ENCODE measurements around the gene TBC1D4.

- TF ChIP-seq CTCF (IDR thresholded peaks at IDR 0.05) (no peak), POLR2A (IDR thresholded peaks at IDR 0.05) (no peak)
Measured at GRCh38 chr13:75491376-75491775, 9.4 kb upstream of the TBC1D4 start.

Measured in esophagus squamous epithelium (tissue), 4 donors.